Body of pancreas (tissue), 4 donors: ENCODE results near the gene NEK7.

Source experiments
- POLR2A ChIP-seq, 3 donors: fragments of 450-650 bp; IDR thresholded peaks; one replicate each; pipeline ENCODE4 v1.6.1; 2016; ENCODE audit warnings: antibody characterized with exemption in 3 of 3, mild to moderate bottlenecking in 2 of 3
- TF ChIP-seq, protein P1 (sequence below), 7 experiments: fragments of 450-650 bp in 4 of 7; fragments of 200-600 bp in 3 of 7; sonication (generic) in 3 of 7; IDR thresholded peaks; one replicate each; pipeline ENCODE4 v1.5.1; 2016 to 2019; ENCODE audit warnings: antibody characterized with exemption in 7 of 7

DNA sequence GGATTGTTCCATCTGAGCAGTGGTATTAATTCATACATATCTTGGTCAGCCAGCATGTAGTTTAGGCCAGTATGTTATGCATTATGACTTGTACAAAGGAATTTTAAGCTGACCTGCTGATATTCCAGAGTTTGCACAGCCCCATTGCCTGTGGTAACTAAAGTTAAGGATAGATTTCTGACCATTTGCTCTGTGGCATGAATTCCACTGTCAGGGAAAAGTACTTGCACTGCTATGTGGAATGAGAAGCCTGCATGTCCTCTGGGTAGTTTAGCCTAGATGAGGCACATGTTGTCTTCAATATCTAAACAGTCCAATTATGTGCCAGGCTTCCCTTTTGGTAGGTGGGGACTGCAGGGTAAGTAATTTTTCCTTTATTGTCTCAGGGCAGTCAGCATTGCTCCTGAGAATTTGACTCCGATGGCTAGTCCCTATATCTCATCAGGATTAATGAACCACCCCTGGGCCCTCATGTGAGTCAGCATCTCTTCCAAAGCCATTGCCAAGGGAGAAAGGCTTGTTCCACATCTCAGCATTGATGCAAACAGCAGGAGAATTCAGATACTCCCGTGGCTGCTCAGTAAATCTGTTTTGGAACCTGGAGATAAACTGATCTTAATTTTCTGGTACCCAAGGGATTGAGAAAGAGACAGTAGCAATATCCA is 30.2 kb downstream of the NEK7 start:
- TF ChIP-seq, protein P1, sequence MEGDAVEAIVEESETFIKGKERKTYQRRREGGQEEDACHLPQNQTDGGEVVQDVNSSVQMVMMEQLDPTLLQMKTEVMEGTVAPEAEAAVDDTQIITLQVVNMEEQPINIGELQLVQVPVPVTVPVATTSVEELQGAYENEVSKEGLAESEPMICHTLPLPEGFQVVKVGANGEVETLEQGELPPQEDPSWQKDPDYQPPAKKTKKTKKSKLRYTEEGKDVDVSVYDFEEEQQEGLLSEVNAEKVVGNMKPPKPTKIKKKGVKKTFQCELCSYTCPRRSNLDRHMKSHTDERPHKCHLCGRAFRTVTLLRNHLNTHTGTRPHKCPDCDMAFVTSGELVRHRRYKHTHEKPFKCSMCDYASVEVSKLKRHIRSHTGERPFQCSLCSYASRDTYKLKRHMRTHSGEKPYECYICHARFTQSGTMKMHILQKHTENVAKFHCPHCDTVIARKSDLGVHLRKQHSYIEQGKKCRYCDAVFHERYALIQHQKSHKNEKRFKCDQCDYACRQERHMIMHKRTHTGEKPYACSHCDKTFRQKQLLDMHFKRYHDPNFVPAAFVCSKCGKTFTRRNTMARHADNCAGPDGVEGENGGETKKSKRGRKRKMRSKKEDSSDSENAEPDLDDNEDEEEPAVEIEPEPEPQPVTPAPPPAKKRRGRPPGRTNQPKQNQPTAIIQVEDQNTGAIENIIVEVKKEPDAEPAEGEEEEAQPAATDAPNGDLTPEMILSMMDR (IDR thresholded peaks at IDR 0.05): no peak
- no peak for TF ChIP-seq POLR2A (IDR thresholded peaks at IDR 0.05)
